Measurements from ENCODE around the gene GRIP2. TPM values are rescaled to one million over a fixed set of nuclear protein-coding genes. Genes with fewer than 3 reads are reported as not detected.

The GRIP2 gene
- total RNA-seq, 1 experiment from 2014 or later, result 4.5 TPM

DNA sequence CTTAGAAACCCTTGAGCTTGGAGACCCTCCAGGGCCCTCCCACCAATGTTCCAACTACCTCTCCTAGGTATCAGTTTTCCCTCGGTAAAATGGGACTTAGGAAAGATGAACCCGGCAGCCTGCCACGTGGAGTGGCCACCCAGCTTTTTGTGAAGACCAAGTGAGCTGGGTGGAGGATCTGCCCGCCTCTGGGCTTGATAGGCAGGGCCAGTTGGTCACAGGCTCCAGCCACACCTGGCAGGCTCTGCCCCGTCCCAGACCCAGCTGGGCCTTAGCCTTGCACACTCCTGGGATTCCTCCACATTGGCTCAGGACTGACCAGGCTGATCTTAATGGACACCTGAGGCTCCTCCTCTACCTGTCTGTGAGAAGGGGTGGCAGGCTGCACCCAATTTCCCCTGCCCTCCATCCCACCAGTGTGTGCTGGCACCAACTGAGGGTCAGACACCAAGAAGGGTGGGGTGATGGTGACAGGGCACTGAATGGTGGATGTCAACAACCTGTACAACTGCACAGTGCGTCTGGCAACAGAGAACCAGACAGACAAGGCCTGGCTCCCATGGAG, 761 bp upstream of the GRIP2 start:
- no peaks in the 10 kb centered on the region for H3K4me1 Mint-ChIP-seq (ENCODE audit: low read depth, unreplicated experiment)
- no peak for DNase-seq
- TF ChIP-seq, protein P1, sequence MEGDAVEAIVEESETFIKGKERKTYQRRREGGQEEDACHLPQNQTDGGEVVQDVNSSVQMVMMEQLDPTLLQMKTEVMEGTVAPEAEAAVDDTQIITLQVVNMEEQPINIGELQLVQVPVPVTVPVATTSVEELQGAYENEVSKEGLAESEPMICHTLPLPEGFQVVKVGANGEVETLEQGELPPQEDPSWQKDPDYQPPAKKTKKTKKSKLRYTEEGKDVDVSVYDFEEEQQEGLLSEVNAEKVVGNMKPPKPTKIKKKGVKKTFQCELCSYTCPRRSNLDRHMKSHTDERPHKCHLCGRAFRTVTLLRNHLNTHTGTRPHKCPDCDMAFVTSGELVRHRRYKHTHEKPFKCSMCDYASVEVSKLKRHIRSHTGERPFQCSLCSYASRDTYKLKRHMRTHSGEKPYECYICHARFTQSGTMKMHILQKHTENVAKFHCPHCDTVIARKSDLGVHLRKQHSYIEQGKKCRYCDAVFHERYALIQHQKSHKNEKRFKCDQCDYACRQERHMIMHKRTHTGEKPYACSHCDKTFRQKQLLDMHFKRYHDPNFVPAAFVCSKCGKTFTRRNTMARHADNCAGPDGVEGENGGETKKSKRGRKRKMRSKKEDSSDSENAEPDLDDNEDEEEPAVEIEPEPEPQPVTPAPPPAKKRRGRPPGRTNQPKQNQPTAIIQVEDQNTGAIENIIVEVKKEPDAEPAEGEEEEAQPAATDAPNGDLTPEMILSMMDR (IDR thresholded peaks at IDR 0.05; ENCODE audit: insufficient read depth in 1 of 2, low read depth in 1 of 2, low read length in 1 of 2, severe bottlenecking in 1 of 2, unreplicated experiment in 1 of 2), result no peak
- no peaks in the 10 kb centered on the region for H3K27me3 ChIP-seq (replicated peaks; ENCODE audit: control insufficient read depth, insufficient read depth, low read length)
- no peaks in the 10 kb centered on the region for H3K27me3 Mint-ChIP-seq (ENCODE audit: insufficient read depth, unreplicated experiment)
- no peak overlapping the region for H3K27ac Mint-ChIP-seq (ENCODE audit: unreplicated experiment)
- no peaks in the 10 kb centered on the region for H3K4me1 ChIP-seq
- ChIA-PET POLR2A (no interaction called here), CTCF (no interaction called here)
- H3K4me3 Mint-ChIP-seq (ENCODE audit: unreplicated experiment), result no peak overlapping the region
- BruUV-seq (replicated peaks), result no TSS peak
- H3K9me3 ChIP-seq, result no peaks in the 10 kb centered on the region
- no peak overlapping the region for H3K4me3 ChIP-seq (ENCODE audit: low read depth, low read length)
- intact Hi-C loops (cut with micrococcal nuclease; ENCODE audit: unreplicated experiment), result no loop called here
- H3K36me3 Mint-ChIP-seq (ENCODE audit: insufficient read depth, unreplicated experiment), result no peaks in the 10 kb centered on the region
- H3K9me3 Mint-ChIP-seq (ENCODE audit: unreplicated experiment), result no peaks in the 10 kb centered on the region
- H3K36me3 ChIP-seq (ENCODE audit: control insufficient read depth, insufficient read depth, low read length), result no peaks in the 10 kb centered on the region

DNA sequence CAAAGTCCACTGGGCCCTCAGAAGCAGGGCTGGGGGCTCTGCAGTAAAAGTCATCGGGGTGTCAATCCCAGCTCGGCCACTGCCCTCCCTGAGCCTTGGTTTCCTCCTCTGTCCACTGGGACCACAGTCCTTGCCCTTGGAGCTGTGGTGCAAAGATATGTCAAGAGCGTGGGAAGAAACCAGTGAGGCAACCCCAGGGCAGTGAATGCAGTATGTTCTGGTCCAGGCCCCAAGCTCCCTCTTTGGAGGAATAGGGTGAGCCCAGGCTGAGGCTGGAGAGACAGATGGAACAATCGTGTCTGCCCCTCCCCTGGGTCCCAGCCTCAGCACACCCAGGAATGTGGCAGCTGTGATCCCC, 779 bp downstream of the GRIP2 start:
- H3K27me3 Mint-ChIP-seq (ENCODE audit: insufficient read depth, unreplicated experiment), result no peaks in the 10 kb centered on the region
- CTCF ChIA-PET, result no interaction called here

DNA sequence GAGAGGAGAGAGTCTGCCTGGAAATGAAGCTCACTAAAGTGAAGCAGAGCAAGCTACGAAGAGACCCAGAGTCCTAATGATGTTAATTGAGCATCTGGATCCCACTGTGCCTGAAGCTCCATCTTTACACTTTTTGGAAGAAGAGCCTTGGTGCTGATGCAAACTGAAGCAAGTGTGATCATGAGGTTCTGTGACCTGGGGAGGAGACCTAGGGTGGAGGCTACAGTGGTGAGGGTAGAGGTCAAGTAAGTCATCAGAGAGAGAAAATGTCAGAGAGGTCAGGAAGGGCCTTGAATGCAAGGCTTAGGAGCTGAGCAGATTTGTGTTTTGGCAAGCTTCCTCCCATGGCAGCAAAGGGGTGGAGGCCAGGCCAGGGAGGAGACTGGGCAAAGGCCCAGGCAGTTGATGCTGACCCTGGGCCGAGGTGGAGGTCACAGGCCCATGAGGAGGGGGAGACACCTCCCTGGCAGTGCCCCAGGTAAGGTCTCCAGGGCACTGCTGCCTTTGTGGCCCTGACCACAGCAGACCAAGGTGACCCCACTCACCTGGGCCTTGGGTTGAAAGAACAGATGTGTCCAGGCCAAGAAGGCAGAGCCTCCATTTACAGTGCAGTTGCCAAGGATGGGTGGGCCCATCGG, 1.6 kb downstream of the GRIP2 start:
- Mint-ChIP-seq H3K27me3 (ENCODE audit: insufficient read depth, unreplicated experiment) (no peaks in the 10 kb centered on the region), H3K9me3 (ENCODE audit: unreplicated experiment) (no peaks in the 10 kb centered on the region), H3K4me1 (ENCODE audit: low read depth, unreplicated experiment) (no peaks in the 10 kb centered on the region), H3K4me3 (ENCODE audit: unreplicated experiment) (no peak overlapping the region), H3K36me3 (ENCODE audit: insufficient read depth, unreplicated experiment) (no peaks in the 10 kb centered on the region), H3K27ac (ENCODE audit: unreplicated experiment) (no peak overlapping the region)
- ChIA-PET POLR2A (no interaction called here), CTCF (no interaction called here)
- no peaks in the 10 kb centered on the region for H3K36me3 ChIP-seq (ENCODE audit: control insufficient read depth, insufficient read depth, low read length)
- H3K27me3 ChIP-seq (replicated peaks; ENCODE audit: control insufficient read depth, insufficient read depth, low read length), result no peaks in the 10 kb centered on the region
- BruUV-seq (replicated peaks), result no TSS peak
- H3K9me3 ChIP-seq, result no peaks in the 10 kb centered on the region
- intact Hi-C loops (cut with micrococcal nuclease; ENCODE audit: unreplicated experiment), result no loop called here
- no peak overlapping the region for H3K4me3 ChIP-seq (ENCODE audit: low read depth, low read length)
- TF ChIP-seq, protein P1 (IDR thresholded peaks at IDR 0.05; ENCODE audit: insufficient read depth in 1 of 2, low read depth in 1 of 2, low read length in 1 of 2, severe bottlenecking in 1 of 2, unreplicated experiment in 1 of 2), result no peak
- no peak for DNase-seq
- no peaks in the 10 kb centered on the region for H3K4me1 ChIP-seq

More for the DNA sequence above, 779 bp downstream of the GRIP2 start:
- BruUV-seq (replicated peaks), result no TSS peak
- POLR2A ChIA-PET, result no interaction called here
- no peaks in the 10 kb centered on the region for H3K36me3 ChIP-seq (ENCODE audit: control insufficient read depth, insufficient read depth, low read length)
- TF ChIP-seq, protein P1 (IDR thresholded peaks at IDR 0.05; ENCODE audit: insufficient read depth in 1 of 2, low read depth in 1 of 2, low read length in 1 of 2, severe bottlenecking in 1 of 2, unreplicated experiment in 1 of 2), result no peak
- no peaks in the 10 kb centered on the region for H3K4me1 ChIP-seq
- intact Hi-C loops (cut with micrococcal nuclease; ENCODE audit: unreplicated experiment), result no loop called here
- no peaks in the 10 kb centered on the region for H3K27me3 ChIP-seq (replicated peaks; ENCODE audit: control insufficient read depth, insufficient read depth, low read length)
- H3K9me3 ChIP-seq, result no peaks in the 10 kb centered on the region
- H3K4me3 ChIP-seq (ENCODE audit: low read depth, low read length), result no peak overlapping the region
- Mint-ChIP-seq H3K4me3 (ENCODE audit: unreplicated experiment) (no peak overlapping the region), H3K36me3 (ENCODE audit: insufficient read depth, unreplicated experiment) (no peaks in the 10 kb centered on the region), H3K4me1 (ENCODE audit: low read depth, unreplicated experiment) (no peaks in the 10 kb centered on the region), H3K27ac (ENCODE audit: unreplicated experiment) (no peak overlapping the region), H3K9me3 (ENCODE audit: unreplicated experiment) (no peaks in the 10 kb centered on the region)
- DNase-seq, result no peak
